ENCODE measurements around the gene MPIG6B.
"Not testable (repeated sequence)": the region's sequence is repeated elsewhere in the genome, so short reads cannot be mapped to it uniquely, and the experiment has no call there.

MPIG6B gene

GRCh38 chr6:31701666-31702404 is 21.3 kb upstream of the MPIG6B start:
- no peak for DNase-seq

DNA sequence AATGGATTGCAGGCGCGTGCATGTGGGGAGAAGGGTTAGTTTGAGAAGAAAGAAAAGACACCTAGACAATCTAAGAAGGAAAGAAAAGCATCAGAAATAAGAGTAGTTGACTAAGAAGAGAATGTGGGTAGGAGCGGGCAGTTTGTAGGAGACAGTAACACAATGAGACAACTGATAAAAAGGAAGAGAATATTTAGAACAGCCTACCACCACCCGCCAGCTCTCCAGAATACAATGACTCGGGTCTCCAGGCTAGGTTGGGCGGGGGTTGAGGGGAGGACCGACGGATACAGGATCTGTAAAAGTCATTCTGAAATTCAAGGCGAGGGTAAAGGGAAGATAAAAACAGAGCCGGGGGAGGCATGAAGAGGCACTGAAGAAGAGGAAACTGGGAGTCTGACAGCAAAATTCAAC is 20.8 kb upstream of the MPIG6B start:
- no peak for DNase-seq

DNA sequence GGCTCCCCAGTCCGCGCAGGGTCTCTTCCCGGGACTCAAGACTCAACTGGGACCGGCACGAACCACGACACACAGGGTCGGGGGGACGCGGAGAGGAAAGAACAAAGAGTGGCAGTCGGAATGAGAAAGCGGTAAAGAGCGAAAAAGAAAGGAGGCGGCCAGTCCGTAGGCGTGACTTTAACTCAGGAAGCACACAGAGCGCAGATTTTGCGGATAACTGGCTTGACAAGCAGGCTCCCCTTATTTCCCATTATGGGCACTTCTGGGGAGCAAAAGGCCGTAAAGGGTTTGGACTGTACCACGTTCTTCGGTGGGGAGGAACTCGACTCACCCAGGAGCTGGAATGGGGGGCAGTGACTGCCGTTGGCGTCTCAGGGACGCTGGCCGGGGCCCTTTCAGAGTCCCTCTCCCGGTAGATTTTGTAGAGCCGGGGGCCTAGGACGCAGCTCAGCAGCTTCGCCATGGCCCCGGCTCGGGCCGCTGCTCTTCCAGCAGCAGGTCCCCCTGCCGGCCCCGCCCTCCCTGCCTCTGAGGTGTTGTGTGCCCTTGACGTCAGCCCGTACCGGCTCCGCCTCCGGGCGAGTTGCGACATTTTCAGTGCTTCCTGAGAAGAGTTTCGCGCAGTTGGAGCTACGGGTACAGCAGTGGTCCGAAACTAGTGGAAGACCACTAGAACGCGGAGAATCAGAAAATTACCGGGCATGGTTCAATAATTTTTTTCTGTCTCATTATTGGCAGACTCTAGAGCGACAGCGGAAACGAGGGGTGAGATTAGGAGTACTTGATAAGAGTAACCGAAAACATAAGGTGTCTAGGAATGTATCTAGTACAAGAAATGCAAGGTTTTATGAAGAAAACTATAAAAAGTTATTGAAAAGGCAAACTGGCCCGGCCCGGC is 20.1 kb upstream of the MPIG6B start, which contains the start of gene ABHD16A:
Gene ABHD16A (minus strand): TSS at position 506 of the 898 bp plus-strand sequence. CDS start 43 bp downstream, at position 463.
- peak; percentile 71 for DNase-seq

- DNase-seq, result no peak
These were observed 17.2 kb upstream of the MPIG6B start for GRCh38 chr6:31705931-31706330.

GRCh38 chr6:31706599-31706998 is 16.6 kb upstream of the MPIG6B start, which contains the start of gene LY6G6F:
LY6G6F (plus strand) TSS chr6:31706866; CDS start chr6:31706907, 41 bp downstream.
- DNase-seq, result no peak

- no peak for DNase-seq
These were observed 15.5 kb upstream of the MPIG6B start for GRCh38 chr6:31707701-31708100.

DNA sequence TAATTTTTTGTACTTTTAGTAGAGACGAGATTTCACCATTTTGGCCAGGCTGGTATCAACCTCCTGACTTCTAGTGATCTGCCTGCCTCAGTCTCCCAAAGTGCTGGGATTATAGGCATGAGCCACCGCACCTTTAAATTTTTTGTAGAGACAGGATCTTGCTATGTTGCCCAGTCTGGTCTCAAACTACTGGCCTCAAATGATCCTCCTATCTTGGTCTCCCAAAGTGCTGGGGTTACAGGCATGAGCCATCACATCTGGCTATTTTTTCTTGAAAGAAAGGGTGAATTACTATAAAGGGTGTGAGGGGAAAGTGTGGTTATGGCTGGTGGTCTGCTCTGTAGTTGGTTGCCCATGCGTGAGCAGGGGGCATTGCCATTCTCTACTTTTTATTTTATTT is 14.9 kb upstream of the MPIG6B start:
- no peak for DNase-seq

DNA sequence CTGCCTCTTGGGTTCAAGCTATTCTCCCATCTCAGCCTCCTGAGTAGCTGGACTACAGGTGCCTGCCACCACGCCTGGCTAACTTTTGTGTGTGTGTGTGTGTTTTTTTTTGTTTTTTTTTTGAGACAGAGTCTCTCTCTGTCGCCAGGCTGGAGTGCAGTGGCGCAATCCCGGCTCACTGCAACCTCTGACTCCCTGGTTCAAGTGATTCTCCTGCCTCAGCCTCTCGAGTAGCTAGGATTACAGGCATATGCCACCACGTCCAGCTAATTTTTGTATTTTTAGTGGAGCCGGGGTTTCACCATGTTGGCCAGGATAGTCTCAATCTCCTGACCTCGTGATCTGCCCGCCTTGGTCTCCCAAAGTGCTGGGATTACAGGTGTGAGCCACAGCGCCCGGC is 14.0 kb upstream of the MPIG6B start:
- DNase-seq, result not testable (repeated sequence)

- DNase-seq, result no peak
These were observed 12.5 kb upstream of the MPIG6B start for GRCh38 chr6:31710523-31711219.

- DNase-seq, result no peak
These were observed 11.9 kb upstream of the MPIG6B start for GRCh38 chr6:31711233-31711632.

- no peak for DNase-seq
These were observed 10.9 kb upstream of the MPIG6B start for GRCh38 chr6:31712296-31712695.

- no peak for DNase-seq
These were observed 9.7 kb upstream of the MPIG6B start for GRCh38 chr6:31713465-31713864.

- no peak for DNase-seq
These were observed 9.0 kb upstream of the MPIG6B start for GRCh38 chr6:31713991-31714684.

GRCh38 chr6:31715022-31715958 is 7.9 kb upstream of the MPIG6B start, which contains the start of gene LY6G6D:
LY6G6D (plus strand) TSS chr6:31715348; CDS start chr6:31715356, 8 bp downstream.
- no peak for DNase-seq

DNA sequence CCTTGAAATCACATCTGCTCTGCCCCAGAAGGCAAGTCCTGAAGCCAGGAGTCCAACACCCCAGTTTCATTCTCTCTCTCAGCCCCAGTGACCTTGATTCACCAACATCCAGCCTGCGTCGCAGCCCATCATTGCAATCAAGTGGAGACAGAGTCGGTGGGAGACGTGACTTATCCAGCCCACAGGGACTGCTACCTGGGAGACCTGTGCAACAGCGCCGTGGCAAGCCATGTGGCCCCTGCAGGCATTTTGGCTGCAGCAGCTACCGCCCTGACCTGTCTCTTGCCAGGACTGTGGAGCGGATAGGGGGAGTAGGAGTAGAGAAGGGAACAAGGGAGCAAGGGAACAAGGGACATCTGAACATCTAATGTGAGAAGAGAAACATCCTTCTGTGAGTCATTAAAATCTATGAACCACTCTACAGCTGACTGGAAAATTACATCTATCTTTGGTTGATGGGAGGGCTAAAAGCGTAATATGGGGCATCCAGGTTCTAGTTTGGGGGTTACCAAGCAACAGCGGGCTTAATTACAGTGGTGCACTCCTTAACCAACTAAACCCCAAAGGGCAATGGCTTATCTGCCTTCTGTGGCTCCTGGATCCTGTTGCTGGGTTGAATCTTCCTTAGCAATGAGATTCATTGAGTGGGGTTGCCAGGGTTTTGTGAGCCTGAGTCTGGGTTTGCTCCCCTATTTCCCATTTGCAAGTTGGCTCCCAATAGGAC is 5.5 kb upstream of the MPIG6B start:
- DNase-seq, result no peak

DNA sequence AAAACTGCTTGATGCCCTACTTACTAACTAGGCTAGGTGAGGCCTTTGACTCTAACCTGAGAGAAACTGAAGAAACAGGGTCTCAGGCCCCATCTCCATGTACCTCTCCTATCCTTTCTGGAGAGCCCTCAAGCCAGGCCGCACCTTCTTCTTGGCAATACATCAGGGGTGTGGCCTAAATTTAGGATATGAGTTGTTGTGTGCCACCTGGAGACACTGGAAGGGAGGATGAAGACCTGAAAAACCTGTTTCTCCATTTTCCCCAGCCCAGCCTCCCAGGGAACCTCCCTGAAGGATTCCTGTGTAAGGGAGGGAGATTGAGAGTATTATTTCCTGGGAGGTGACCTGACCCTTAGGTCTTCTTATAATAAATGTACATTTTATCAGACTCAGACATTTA is 4.9 kb upstream of the MPIG6B start:
- DNase-seq, result no peak

GRCh38 chr6:31719001-31719400 is 4.2 kb upstream of the MPIG6B start:
- no peak for DNase-seq

GRCh38 chr6:31720196-31720770 is 2.9 kb upstream of the MPIG6B start:
- DNase-seq, result no peak

DNA sequence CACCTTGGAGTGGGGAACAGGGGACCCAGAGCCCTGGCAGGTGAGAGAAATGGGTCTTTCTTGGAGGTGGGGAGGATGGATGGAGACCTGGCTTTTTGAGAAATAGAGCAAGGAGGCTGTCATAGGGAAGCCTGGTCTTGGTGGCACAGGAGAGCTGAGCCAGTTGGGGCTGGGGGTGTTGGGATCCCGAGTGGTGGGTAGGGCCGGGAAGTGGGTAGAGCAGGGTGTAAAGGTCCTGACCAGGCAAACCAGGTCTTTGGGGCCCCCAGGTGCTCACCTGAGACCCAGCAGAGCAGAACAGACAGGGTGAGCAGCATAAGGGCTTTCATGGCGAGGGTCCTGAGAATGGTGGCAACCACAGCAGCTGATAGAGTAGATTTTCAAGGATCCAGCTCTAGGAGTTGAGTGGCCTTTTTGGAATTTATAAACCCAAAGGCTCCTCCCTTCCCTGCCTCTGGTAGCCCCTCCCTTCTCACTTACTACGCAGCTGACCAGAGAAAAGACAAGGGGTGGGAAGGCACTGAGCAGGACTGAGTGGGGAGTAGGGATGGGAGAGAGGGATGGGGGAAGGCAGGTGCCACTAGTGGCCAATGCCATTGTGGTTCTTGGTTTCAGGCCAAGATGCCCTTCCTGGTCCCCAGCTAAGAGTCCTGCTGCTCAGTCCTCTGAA is 1.7 kb upstream of the MPIG6B start, which contains the start of gene LY6G6C:
Gene LY6G6C (minus strand): TSS at position 396 of the 670 bp plus-strand sequence. CDS start 67 bp downstream, at position 329.
- DNase-seq, result no peak

All from NCI-H2107 (cell line).